ENCODE results near the gene CTSE.

GRCh38 chr1:206065547-206066145 is 42.0 kb upstream of the CTSE start:
- TF ChIP-seq EGR1 (IDR thresholded peaks at IDR 0.05; ENCODE audit: borderline replicate concordance, low read depth, low read length) (no peak), POLR2A (IDR thresholded peaks at IDR 0.05; ENCODE audit: control extremely low read depth in 1 of 2, low read depth in 2 of 2, low read length in 2 of 2) (no peak), EZH2 (IDR thresholded peaks at IDR 0.05; ENCODE audit: low read depth, low read length, severe bottlenecking) (no peak), RFX5 (IDR thresholded peaks at IDR 0.05; ENCODE audit: borderline replicate concordance, low read depth, low read length) (no peak), ZNF274 (IDR thresholded peaks at IDR 0.05; ENCODE audit: borderline replicate concordance, extremely low read depth, low read length) (no peak), RBBP5 (IDR thresholded peaks at IDR 0.05; ENCODE audit: borderline replicate concordance, low read depth, low read length) (no peak), CBX8 (IDR thresholded peaks at IDR 0.05; ENCODE audit: borderline replicate concordance, low read depth, low read length) (no peak)
- TF ChIP-seq, protein P1, sequence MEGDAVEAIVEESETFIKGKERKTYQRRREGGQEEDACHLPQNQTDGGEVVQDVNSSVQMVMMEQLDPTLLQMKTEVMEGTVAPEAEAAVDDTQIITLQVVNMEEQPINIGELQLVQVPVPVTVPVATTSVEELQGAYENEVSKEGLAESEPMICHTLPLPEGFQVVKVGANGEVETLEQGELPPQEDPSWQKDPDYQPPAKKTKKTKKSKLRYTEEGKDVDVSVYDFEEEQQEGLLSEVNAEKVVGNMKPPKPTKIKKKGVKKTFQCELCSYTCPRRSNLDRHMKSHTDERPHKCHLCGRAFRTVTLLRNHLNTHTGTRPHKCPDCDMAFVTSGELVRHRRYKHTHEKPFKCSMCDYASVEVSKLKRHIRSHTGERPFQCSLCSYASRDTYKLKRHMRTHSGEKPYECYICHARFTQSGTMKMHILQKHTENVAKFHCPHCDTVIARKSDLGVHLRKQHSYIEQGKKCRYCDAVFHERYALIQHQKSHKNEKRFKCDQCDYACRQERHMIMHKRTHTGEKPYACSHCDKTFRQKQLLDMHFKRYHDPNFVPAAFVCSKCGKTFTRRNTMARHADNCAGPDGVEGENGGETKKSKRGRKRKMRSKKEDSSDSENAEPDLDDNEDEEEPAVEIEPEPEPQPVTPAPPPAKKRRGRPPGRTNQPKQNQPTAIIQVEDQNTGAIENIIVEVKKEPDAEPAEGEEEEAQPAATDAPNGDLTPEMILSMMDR (IDR thresholded peaks at IDR 0.05; ENCODE audit: control extremely low read depth in 1 of 3, insufficient read depth in 1 of 3, low read depth in 1 of 3, low read length in 3 of 3) = no peak

Data from H1 (cell line).